Neural cell (in vitro differentiated cells): ENCODE results near the gene FAAH.

Experiments used
- CTCF ChIP-seq: fragments of 450-650 bp; IDR thresholded peaks from 2 replicates; pipeline ENCODE4 v1.5.1; 2014; ENCODE audit warnings: antibody characterized with exemption, mild to moderate bottlenecking, moderate library complexity; ENCODE audit not compliant: poor library complexity, severe bottlenecking
- EZH2 ChIP-seq: fragments of 200-600, 300-800 bp; shearing (Covaris generic), sonication (generic); IDR thresholded peaks from 2 replicates; pipeline ENCODE4 v1.6.1; 2014; ENCODE audit warnings: antibody characterized with exemption, low read length, borderline replicate concordance, mild to moderate bottlenecking; ENCODE audit not compliant: insufficient read depth, poor library complexity, severe bottlenecking
- MXI1 ChIP-seq: fragments of 450-650 bp; conservative IDR thresholded peaks from 2 replicates; pipeline ENCODE4 v1.6.1; 2014; ENCODE audit warnings: antibody characterized with exemption, mild to moderate bottlenecking; ENCODE audit not compliant: poor library complexity, severe bottlenecking
- POLR2AphosphoS5 ChIP-seq: IDR thresholded peaks from 2 replicates; pipeline ENCODE4 v1.6.1; 2012
- SMC3 ChIP-seq: fragments of 450-650 bp; conservative IDR thresholded peaks from 2 replicates; pipeline ENCODE4 v1.6.1; 2014; ENCODE audit warnings: antibody characterized with exemption, mild to moderate bottlenecking, moderate library complexity; ENCODE audit not compliant: poor library complexity

- TF ChIP-seq EZH2 (no peak), CTCF (no peak), POLR2AphosphoS5 (no peak), SMC3 (no peak), MXI1 (no peak)
These were observed 16.3 kb downstream of the FAAH start for GRCh38 chr1:46410156-46411009.
